H1 (cell line): ENCODE measurements around the gene SV2B. TPM values are rescaled to one million over a fixed set of nuclear protein-coding genes. Genes with fewer than 3 reads are reported as not detected.

ENCODE experiments used
- CTCF ChIA-PET: fragments of 300-600 bp; sonication (Branson Sonifier 250); formaldehyde crosslinking; loops from one replicate; lab custom pipeline; 2021; ENCODE audit not compliant: partially characterized antibody; lab: Charles Lee
- POLR2A ChIA-PET: fragments of 300-600 bp; sonication (Branson Sonifier 250); formaldehyde crosslinking; loops from one replicate; lab custom pipeline; 2021; ENCODE audit warnings: inconsistent platforms; ENCODE audit not compliant: partially characterized antibody; lab: Charles Lee
- DNase-seq, 2 experiments: peaks; one replicate each; pipeline versions ENCODE4 v3.0.0 to v3.0.0-alpha.2; 2010 to 2022; ENCODE audit warnings: low spot score in 2 of 2, low read depth in 1 of 2, mixed read lengths in 1 of 2
- FAIRE-seq: peaks from 2 replicates; lab custom pipeline; 2011; peaks lifted over from hg19 to GRCh38; lab: Jason Lieb, UNC
- H2AFZ ChIP-seq: 2 replicates; pipeline ENCODE4 v1.8.1; 2012; ENCODE audit warnings: low read length, inconsistent platforms
- H2AK5ac ChIP-seq: 2 replicates; pipeline ENCODE4 v1.6.1; 2013; ENCODE audit warnings: low read depth, low read length
- H2BK120ac ChIP-seq: replicated peaks from 2 replicates; pipeline ENCODE3; 2013; ENCODE audit warnings: low read depth, low read length, inconsistent platforms
- H2BK12ac ChIP-seq: 2 replicates; pipeline ENCODE4 v1.6.1; 2013; ENCODE audit warnings: low read depth, low read length
- H2BK15ac ChIP-seq: 2 replicates; pipeline ENCODE4 v1.6.1; 2013; ENCODE audit warnings: low read length
- H2BK20ac ChIP-seq: 2 replicates; pipeline ENCODE4 v1.6.1; 2013; ENCODE audit warnings: low read length
- H2BK5ac ChIP-seq: 2 replicates; pipeline ENCODE4 v1.6.1; 2013; ENCODE audit warnings: low read depth, low read length
- H3K14ac ChIP-seq: 2 replicates; pipeline ENCODE4 v1.6.1; 2013; ENCODE audit warnings: inconsistent platforms; ENCODE audit not compliant: insufficient read length
- H3K18ac ChIP-seq: 2 replicates; pipeline ENCODE4 v1.6.1; 2013; ENCODE audit warnings: low read length; ENCODE audit errors: extremely low read depth
- H3K23ac ChIP-seq: 2 replicates; pipeline ENCODE4 v1.6.1; 2013; ENCODE audit warnings: inconsistent platforms; ENCODE audit not compliant: insufficient read length
- H3K23me2 ChIP-seq: 2 replicates; pipeline ENCODE4 v1.6.1; 2013; ENCODE audit warnings: low read depth, low read length
- H3K27ac ChIP-seq: 2 replicates; pipeline ENCODE4 v1.6.1; 2011; ENCODE audit warnings: low read depth, low read length, inconsistent platforms
- H3K27me3 ChIP-seq, 4 experiments: replicated peaks in 1 of 4; 1 replicate in 1 of 4; 2 replicates in 3 of 4; pipeline versions ENCODE4 v1.6.1 to v1.8.1; 2011 to 2013; ENCODE audit warnings: low read length in 3 of 4, mild to moderate bottlenecking in 3 of 4, inconsistent platforms in 2 of 4, mixed read lengths in 2 of 4, moderate library complexity in 1 of 4; ENCODE audit not compliant: control insufficient read depth in 3 of 4, insufficient read depth in 3 of 4; ENCODE audit errors: extremely low read depth in 1 of 4
- H3K36me3 ChIP-seq, 4 experiments: 2 replicates each; pipeline versions ENCODE4 v1.6.1 to v1.8.1; 2011 to 2013; ENCODE audit warnings: mild to moderate bottlenecking in 4 of 4, low read length in 3 of 4, moderate library complexity in 2 of 4, control low read depth in 1 of 4, inconsistent platforms in 1 of 4; ENCODE audit not compliant: insufficient read depth in 4 of 4, control insufficient read depth in 2 of 4
- H3K4ac ChIP-seq: replicated peaks from 2 replicates; pipeline ENCODE3; 2013; ENCODE audit warnings: low read length, low read depth, mixed read lengths, inconsistent platforms; ENCODE audit not compliant: insufficient read length
- H3K4me1 ChIP-seq, 4 experiments: replicated peaks in 1 of 4; 1 replicate in 1 of 4; 2 replicates in 3 of 4; pipeline versions ENCODE4 v1.6.1 to v1.8.1; 2011 to 2013; ENCODE audit warnings: low read length in 3 of 4, inconsistent platforms in 2 of 4, mixed read lengths in 1 of 4; ENCODE audit not compliant: insufficient read depth in 4 of 4, control insufficient read depth in 3 of 4
- H3K4me2 ChIP-seq, 2 experiments: 2 replicates each; pipeline versions ENCODE4 v1.6.1 to v1.8.1; 2011 to 2013; ENCODE audit warnings: low read depth in 2 of 2, low read length in 2 of 2, control low read depth in 1 of 2, inconsistent platforms in 1 of 2, mild to moderate bottlenecking in 1 of 2; ENCODE audit not compliant: insufficient read depth in 1 of 2
- H3K4me3 ChIP-seq, 4 experiments: fragments of 200-600, 300-600 bp in 1 of 4; sonication (generic), shearing (Covaris generic), sonication (Bioruptor Twin) in 1 of 4; 2 replicates each; pipeline versions ENCODE4 v1.5.1 to v1.8.1; 2011 to 2016; ENCODE audit warnings: low read length in 4 of 4, low read depth in 3 of 4, control low read depth in 2 of 4, inconsistent platforms in 2 of 4, mild to moderate bottlenecking in 2 of 4, mixed read lengths in 1 of 4, moderate library complexity in 1 of 4; ENCODE audit not compliant: insufficient read depth in 2 of 4; ENCODE audit errors: extremely low read depth in 1 of 4
- H3K56ac ChIP-seq: replicated peaks from 2 replicates; pipeline ENCODE3; 2013; ENCODE audit warnings: low read depth, mild to moderate bottlenecking, mixed read lengths, low read length, inconsistent platforms; ENCODE audit not compliant: insufficient read length
- H3K79me1 ChIP-seq: 2 replicates; pipeline ENCODE4 v1.6.1; 2013; ENCODE audit warnings: low read depth, low read length, control low read depth
- H3K79me2 ChIP-seq, 2 experiments: 2 replicates each; pipeline versions ENCODE4 v1.6.1 to v1.8.1; 2012 to 2013; ENCODE audit warnings: low read length in 2 of 2, mild to moderate bottlenecking in 2 of 2, inconsistent platforms in 1 of 2; ENCODE audit not compliant: insufficient read depth in 2 of 2, control insufficient read depth in 1 of 2
- H3K9ac ChIP-seq, 4 experiments: replicated peaks in 1 of 4; 1 replicate in 1 of 4; 2 replicates in 3 of 4; pipeline versions ENCODE4 v1.6.1 to v1.8.1; 2011 to 2013; ENCODE audit warnings: low read depth in 3 of 4, low read length in 3 of 4, control low read depth in 2 of 4, mild to moderate bottlenecking in 2 of 4, moderate library complexity in 2 of 4, inconsistent platforms in 1 of 4; ENCODE audit errors: extremely low read depth in 1 of 4
- H3K9me3 ChIP-seq, 2 experiments: 2 replicates each; pipeline versions ENCODE4 v1.6.1 to v1.8.1; 2012 to 2013; ENCODE audit warnings: mild to moderate bottlenecking in 2 of 2, moderate library complexity in 2 of 2, control low read depth in 1 of 2, inconsistent platforms in 1 of 2, low read depth in 1 of 2, low read length in 1 of 2, mixed read lengths in 1 of 2; ENCODE audit not compliant: insufficient read depth in 2 of 2
- H4K20me1 ChIP-seq, 2 experiments: replicated peaks in 1 of 2; 2 replicates each; pipeline versions ENCODE3 to v1.8.1; 2011 to 2013; ENCODE audit warnings: inconsistent platforms in 2 of 2, low read length in 2 of 2, mild to moderate bottlenecking in 1 of 2; ENCODE audit not compliant: insufficient read depth in 2 of 2, control insufficient read depth in 1 of 2
- H4K5ac ChIP-seq: 2 replicates; pipeline ENCODE4 v1.6.1; 2013; ENCODE audit warnings: low read length, low read depth, mixed read lengths, inconsistent platforms; ENCODE audit not compliant: insufficient read length
- H4K8ac ChIP-seq: 2 replicates; pipeline ENCODE4 v1.8.0; 2013; ENCODE audit warnings: mild to moderate bottlenecking, moderate library complexity, low read length, inconsistent platforms; ENCODE audit not compliant: insufficient read depth; ENCODE audit errors: extremely low read depth
- H4K91ac ChIP-seq: replicated peaks from 2 replicates; pipeline ENCODE3; 2013; ENCODE audit warnings: low read length, mixed read lengths, inconsistent platforms; ENCODE audit not compliant: insufficient read length
- CBX5 ChIP-seq: fragments of 300-800, 300-1000 bp; sonication (generic); IDR thresholded peaks from 2 replicates; pipeline ENCODE4 v1.7.1; 2016; ENCODE audit warnings: antibody characterized with exemption, low read length, low read depth
- CEBPB ChIP-seq: IDR thresholded peaks from 2 replicates; pipeline ENCODE4 v1.6.1; 2012; ENCODE audit warnings: low read depth, low read length
- CREB1 ChIP-seq: IDR thresholded peaks from 2 replicates; pipeline ENCODE4 v1.6.1; 2012; ENCODE audit warnings: inconsistent platforms
- EZH2 ChIP-seq: fragments of 200-600 bp; sonication (generic); IDR thresholded peaks from 2 replicates; pipeline ENCODE4 v1.7.1; 2012; ENCODE audit warnings: low read depth, mild to moderate bottlenecking, moderate library complexity, low read length, inconsistent platforms; ENCODE audit not compliant: severe bottlenecking
- KDM1A ChIP-seq: fragments of 200-600, 300-600 bp; sonication (generic); IDR thresholded peaks from 2 replicates; pipeline ENCODE4 v1.7.1; 2016; ENCODE audit warnings: mild to moderate bottlenecking, low read length, borderline replicate concordance
- MAFK ChIP-seq: IDR thresholded peaks from 2 replicates; pipeline ENCODE4 v1.6.1; 2012; ENCODE audit warnings: low read depth, mild to moderate bottlenecking, improper control_type of control experiment, low read length
- SAP30 ChIP-seq: fragments of 300-600 bp; sonication (generic); IDR thresholded peaks from 2 replicates; pipeline ENCODE4 v1.7.1; 2012; ENCODE audit warnings: low read length, moderate library complexity, mild to moderate bottlenecking, inconsistent platforms; ENCODE audit not compliant: insufficient read depth, insufficient replicate concordance
- SRF ChIP-seq: IDR thresholded peaks from 2 replicates; pipeline ENCODE4 v1.6.1; 2011; ENCODE audit warnings: mild to moderate bottlenecking, low read depth, low read length, moderate library complexity
- TCF12 ChIP-seq: IDR thresholded peaks from 2 replicates; pipeline ENCODE4 v1.6.1; 2011; ENCODE audit warnings: low read depth, mild to moderate bottlenecking, low read length
- ZNF274 ChIP-seq: IDR thresholded peaks from 2 replicates; pipeline ENCODE4 v1.7.0; 2012; ENCODE audit warnings: low read length, borderline replicate concordance; ENCODE audit errors: extremely low read depth
- WGBS, 2 experiments: shearing (Covaris generic) in 1 of 2; methylation state at CpG; one replicate each; pipeline versions ENCODE4 v1.1.6 to v1.1.7; 2013 to 2015; ENCODE audit warnings: low lambda C conversion rate in 2 of 2, mixed read lengths in 2 of 2, inconsistent platforms in 1 of 2, low coverage in 1 of 2, missing lambda C conversion rate in 1 of 2; ENCODE audit not compliant: insufficient replicate concordance in 2 of 2, insufficient coverage in 1 of 2, insufficient read length in 1 of 2; ENCODE audit errors: extremely low coverage in 1 of 2, missing lambda C conversion rate in 1 of 2; 5-methylcytosine and 5-hydroxymethylcytosine counted together
- polyA plus RNA-seq, 7 experiments: library from polyadenylated mRNA; depleted of rRNA in 3 of 7; stranded (reverse) in 5 of 7; unstranded in 2 of 7; fragments of >200 nt in 5 of 7; fragments of 200-250 nt in 2 of 7; gene quantifications; 1 replicate in 5 of 7; 2 replicates in 1 of 7; 4 replicates in 1 of 7; pipeline versions ENCODE4 v1.2.1 to v1.2.3, GENCODE V29; 2011 to 2013; ENCODE audit warnings: missing spikeins in 2 of 7, mixed read lengths in 2 of 7
- total RNA-seq: library from RNA; stranded (reverse); fragmentation: NEBNext Ultra II Directional; extraction: Animal tissue kit (Norgen Biotek cat#: 25700); gene quantifications from 2 replicates; pipeline ENCODE4 v1.2.1, GENCODE V29; 2021
- TF ChIP-seq, protein P1 (sequence below): IDR thresholded peaks from 2 replicates; pipeline ENCODE4 v1.6.1; 2011; ENCODE audit warnings: low read length, improper control_type of control experiment
- TF ChIP-seq, protein P2 (sequence below): IDR thresholded peaks from 2 replicates; pipeline ENCODE4 v1.6.1; 2012; ENCODE audit warnings: inconsistent platforms
- TF ChIP-seq, protein P3 (sequence below): IDR thresholded peaks from 2 replicates; pipeline ENCODE4 v1.6.1; 2012; ENCODE audit warnings: inconsistent platforms

Gene SV2B
- total and polyA plus RNA-seq, 2 of the 8 experiments (the other 6 are each of a cell fraction or from before 2014, with no cell fraction given): 0.09 to 0.20 TPM

DNA sequence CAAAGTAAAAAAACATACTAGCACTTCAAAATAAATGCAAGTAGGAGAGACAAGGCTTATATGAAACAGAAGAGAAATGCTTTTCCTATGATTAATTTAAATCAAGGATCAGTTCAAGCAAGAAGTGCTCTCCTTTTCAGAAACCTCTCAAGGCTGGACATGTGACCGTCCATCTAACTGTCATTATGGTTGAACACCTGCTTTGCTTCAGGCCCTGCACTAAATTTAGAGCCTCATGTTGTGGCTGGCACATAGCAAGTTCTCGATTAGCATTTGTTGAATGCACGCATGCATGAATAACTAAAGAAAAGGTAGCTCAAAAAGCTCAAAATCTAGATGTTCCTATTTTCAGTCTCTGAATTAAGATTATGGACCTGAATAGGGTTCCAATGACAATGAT is 82.0 kb downstream of the SV2B start:
- ChIA-PET CTCF (no interaction called here), POLR2A (no interaction called here)
- Histone ChIP-seq H4K20me1 (no peaks in the 10 kb centered on the region), H4K8ac (no peak overlapping the region), H3K56ac (no peak overlapping the region), H3K4me2 (no peak overlapping the region), H3K23ac (no peak overlapping the region), H4K5ac (no peak overlapping the region), H3K4ac (no peak overlapping the region), H2BK5ac (no peak overlapping the region), H3K27ac (no peak overlapping the region), H3K9ac (no peak overlapping the region), H2BK12ac (no peak overlapping the region), H3K9me3 (no peaks in the 10 kb centered on the region), H4K91ac (no peak overlapping the region), H2AK5ac (no peak overlapping the region), H2AFZ (no peak overlapping the region), H2BK20ac (no peak overlapping the region), H3K14ac (no peak overlapping the region), H2BK15ac (no peak overlapping the region), H3K79me1 (no peaks in the 10 kb centered on the region), H3K18ac (no peak overlapping the region), H3K4me1 (no peaks in the 10 kb centered on the region), H3K23me2 (no peaks in the 10 kb centered on the region), H3K27me3 (no peaks in the 10 kb centered on the region), H3K79me2 (no peaks in the 10 kb centered on the region), H2BK120ac (no peak overlapping the region), H3K4me3 (no peak overlapping the region), H3K36me3 (no peaks in the 10 kb centered on the region)
- TF ChIP-seq EZH2: no peak
- TF ChIP-seq CBX5: no peak
- TF ChIP-seq, protein P1, sequence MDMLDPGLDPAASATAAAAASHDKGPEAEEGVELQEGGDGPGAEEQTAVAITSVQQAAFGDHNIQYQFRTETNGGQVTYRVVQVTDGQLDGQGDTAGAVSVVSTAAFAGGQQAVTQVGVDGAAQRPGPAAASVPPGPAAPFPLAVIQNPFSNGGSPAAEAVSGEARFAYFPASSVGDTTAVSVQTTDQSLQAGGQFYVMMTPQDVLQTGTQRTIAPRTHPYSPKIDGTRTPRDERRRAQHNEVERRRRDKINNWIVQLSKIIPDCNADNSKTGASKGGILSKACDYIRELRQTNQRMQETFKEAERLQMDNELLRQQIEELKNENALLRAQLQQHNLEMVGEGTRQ: no peak
- TF ChIP-seq, protein P2, sequence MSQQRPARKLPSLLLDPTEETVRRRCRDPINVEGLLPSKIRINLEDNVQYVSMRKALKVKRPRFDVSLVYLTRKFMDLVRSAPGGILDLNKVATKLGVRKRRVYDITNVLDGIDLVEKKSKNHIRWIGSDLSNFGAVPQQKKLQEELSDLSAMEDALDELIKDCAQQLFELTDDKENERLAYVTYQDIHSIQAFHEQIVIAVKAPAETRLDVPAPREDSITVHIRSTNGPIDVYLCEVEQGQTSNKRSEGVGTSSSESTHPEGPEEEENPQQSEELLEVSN: no peak
- TF ChIP-seq KDM1A: no peak
- no peak for TF ChIP-seq ZNF274
- TF ChIP-seq, protein P3, sequence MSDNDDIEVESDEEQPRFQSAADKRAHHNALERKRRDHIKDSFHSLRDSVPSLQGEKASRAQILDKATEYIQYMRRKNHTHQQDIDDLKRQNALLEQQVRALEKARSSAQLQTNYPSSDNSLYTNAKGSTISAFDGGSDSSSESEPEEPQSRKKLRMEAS: no peak
- TF ChIP-seq SRF: no peak
- TF ChIP-seq CEBPB: no peak
- no peak for TF ChIP-seq MAFK
- TF ChIP-seq CREB1: no peak
- TF ChIP-seq SAP30: no peak
- TF ChIP-seq TCF12: no peak
- DNase-seq: no peak
- FAIRE-seq: no peak
- 91% methylated on average over 3 of the region's 3 CpGs; no CpG with 5 or more reads in 1 of the 2 experiments for WGBS, 2 experiments
